GM18498 (cell line): Measurements from ENCODE around the gene GREB1L.

Source experiments
- ATAC-seq: cut with Tn5 transposase; IDR thresholded peaks from one replicate; pipeline ENCODE4 v1.9.1; 2021; ENCODE audit warnings: mild to moderate bottlenecking, moderate library complexity; ENCODE audit not compliant: unreplicated experiment

The GREB1L gene

GRCh38 chr18:21479721-21480120 is 237.7 kb downstream of the GREB1L start:
- ATAC-seq = no peak

GRCh38 chr18:21481739-21482138 is 239.7 kb downstream of the GREB1L start:
- no peak for ATAC-seq

GRCh38 chr18:21483051-21483450 is 241.0 kb downstream of the GREB1L start:
- no peak for ATAC-seq

- ATAC-seq = no peak
These were observed 243.0 kb downstream of the GREB1L start for GRCh38 chr18:21484851-21485636.

GRCh38 chr18:21486905-21487437 is 244.9 kb downstream of the GREB1L start:
- no peak for ATAC-seq

GRCh38 chr18:21489119-21489750 is 247.2 kb downstream of the GREB1L start:
- ATAC-seq = no peak

- no peak for ATAC-seq
These were observed 248.0 kb downstream of the GREB1L start for GRCh38 chr18:21489919-21490495.

- no peak for ATAC-seq
These were observed 248.7 kb downstream of the GREB1L start for GRCh38 chr18:21490748-21491147.

GRCh38 chr18:21496277-21496835 is 254.3 kb downstream of the GREB1L start:
- ATAC-seq = no peak

GRCh38 chr18:21499997-21500396 is 258.0 kb downstream of the GREB1L start:
- ATAC-seq = no peak

GRCh38 chr18:21502661-21503060 is 260.6 kb downstream of the GREB1L start:
- ATAC-seq = no peak

- no peak for ATAC-seq
These were observed 266.1 kb downstream of the GREB1L start for GRCh38 chr18:21507913-21508701.

GRCh38 chr18:21509062-21509461 is 267.0 kb downstream of the GREB1L start:
- no peak for ATAC-seq

GRCh38 chr18:21513292-21513691 is 271.3 kb downstream of the GREB1L start:
- no peak for ATAC-seq

- no peak for ATAC-seq
These were observed 271.7 kb downstream of the GREB1L start for GRCh38 chr18:21513741-21514140.

GRCh38 chr18:21522530-21522929 is 280.5 kb downstream of the GREB1L start:
- no peak for ATAC-seq

GRCh38 chr18:21525916-21526315 is 283.9 kb downstream of the GREB1L start:
- no peak for ATAC-seq

GRCh38 chr18:21526463-21526862 is 284.4 kb downstream of the GREB1L start:
- ATAC-seq = no peak

GRCh38 chr18:21534327-21534726 is 292.3 kb downstream of the GREB1L start:
- ATAC-seq = no peak

- no peak for ATAC-seq
These were observed 296.2 kb downstream of the GREB1L start for GRCh38 chr18:21538230-21538629.

GRCh38 chr18:21546423-21546822 is 304.4 kb downstream of the GREB1L start:
- ATAC-seq = no peak
